Fibroblast of gingiva (primary cell): ENCODE data around the gene SYNGR2.

Experiments used
- DNase-seq: peaks from one replicate; pipeline ENCODE4 v3.0.0-alpha.2; 2011; ENCODE audit warnings: low read depth

The SYNGR2 gene

GRCh38 chr17:78204387-78205123 lies 36.2 kb downstream of the SYNGR2 start:
- DNase-seq: no peak

- no peak for DNase-seq
Observed at GRCh38 chr17:78205124-78205775, 36.9 kb downstream of the SYNGR2 start.

GRCh38 chr17:78206298-78206697 lies 37.9 kb downstream of the SYNGR2 start:
- DNase-seq: no peak

- no peak for DNase-seq
Observed at GRCh38 chr17:78208486-78208885, 40.1 kb downstream of the SYNGR2 start.

GRCh38 chr17:78210111-78210510 lies 41.7 kb downstream of the SYNGR2 start:
- no peak for DNase-seq

- no peak for DNase-seq
Observed at GRCh38 chr17:78211032-78211431, 42.7 kb downstream of the SYNGR2 start.

GRCh38 chr17:78214016-78214705 lies 45.8 kb downstream of the SYNGR2 start, which contains the start of gene BIRC5:
BIRC5 (plus strand) TSS chr17:78214253; CDS start chr17:78214317, 64 bp downstream.
- DNase-seq: peak; percentile 80

- no peak for DNase-seq
Observed at GRCh38 chr17:78214706-78215061, 46.3 kb downstream of the SYNGR2 start.

- DNase-seq: no peak
Observed at GRCh38 chr17:78219396-78220150, 51.2 kb downstream of the SYNGR2 start.
